ENCODE data around the gene COL5A1.

The COL5A1 gene

GRCh38 chr9:134858051-134858841 is 216.6 kb downstream of the COL5A1 start:
- peak; percentile 25 for TF ChIP-seq CTCF (conservative IDR thresholded peaks at IDR 0.05; ENCODE audit: low read length)
- no peak overlapping the region for H3K4me3 ChIP-seq (ENCODE audit: low read length)

GRCh38 chr9:134860510-134860909 is 218.9 kb downstream of the COL5A1 start:
- H3K4me3 ChIP-seq (ENCODE audit: low read length): no peak overlapping the region
- DNase-seq (ENCODE audit: low read depth): no peak
- TF ChIP-seq CTCF (conservative IDR thresholded peaks at IDR 0.05; ENCODE audit: low read length): no peak

More at GRCh38 chr9:134858051-134858841, 216.6 kb downstream of the COL5A1 start:
- DNase-seq (ENCODE audit: low read depth): peak; percentile 59

- no peak overlapping the region for H3K4me3 ChIP-seq (ENCODE audit: low read length)
- DNase-seq (ENCODE audit: low read depth): no peak
- no peak for TF ChIP-seq CTCF (conservative IDR thresholded peaks at IDR 0.05; ENCODE audit: low read length)
Observed at GRCh38 chr9:134861595-134862334, 220.2 kb downstream of the COL5A1 start.

GRCh38 chr9:134863306-134863902 is 221.8 kb downstream of the COL5A1 start:
- H3K4me3 ChIP-seq (ENCODE audit: low read length): no peak overlapping the region
- DNase-seq (ENCODE audit: low read depth): no peak
- TF ChIP-seq CTCF (conservative IDR thresholded peaks at IDR 0.05; ENCODE audit: low read length): no peak

- no peak overlapping the region for H3K4me3 ChIP-seq (ENCODE audit: low read length)
- TF ChIP-seq CTCF (conservative IDR thresholded peaks at IDR 0.05; ENCODE audit: low read length): no peak
- DNase-seq (ENCODE audit: low read depth): peak; percentile 69
Observed at GRCh38 chr9:134863941-134864820, 222.6 kb downstream of the COL5A1 start.

GRCh38 chr9:134864821-134865190 is 223.2 kb downstream of the COL5A1 start:
- no peak for DNase-seq (ENCODE audit: low read depth)
- no peak overlapping the region for H3K4me3 ChIP-seq (ENCODE audit: low read length)
- TF ChIP-seq CTCF (conservative IDR thresholded peaks at IDR 0.05; ENCODE audit: low read length): no peak
